Endothelial cell (in vitro differentiated cells): ENCODE data around the gene CHN2. TPM values are rescaled to one million over a fixed set of nuclear protein-coding genes. Genes with fewer than 3 reads are reported as not detected.

ENCODE experiments used
- DNase-seq: peaks from one replicate; pipeline ENCODE4 v3.0.0; 2021; ENCODE audit warnings: low spot score
- H3K27ac Mint-ChIP-seq: one replicate; pipeline ENCODE4 v1.8.0; 2021; ENCODE audit warnings: mixed read lengths, inconsistent platforms; ENCODE audit not compliant: unreplicated experiment
- H3K27me3 Mint-ChIP-seq: one replicate; pipeline ENCODE4 v1.8.0; 2021; ENCODE audit warnings: mild to moderate bottlenecking, moderate library complexity, mixed read lengths, inconsistent platforms; ENCODE audit not compliant: unreplicated experiment
- H3K36me3 Mint-ChIP-seq: one replicate; pipeline ENCODE4 v1.8.0; 2021; ENCODE audit warnings: mild to moderate bottlenecking, low read depth, mixed read lengths, inconsistent platforms; ENCODE audit not compliant: unreplicated experiment
- H3K4me1 Mint-ChIP-seq: one replicate; pipeline ENCODE4 v1.8.0; 2021; ENCODE audit warnings: mild to moderate bottlenecking, mixed read lengths, inconsistent platforms; ENCODE audit not compliant: unreplicated experiment
- H3K4me3 Mint-ChIP-seq: one replicate; pipeline ENCODE4 v1.8.0; 2021; ENCODE audit warnings: mild to moderate bottlenecking, mixed read lengths, inconsistent platforms; ENCODE audit not compliant: unreplicated experiment
- H3K9me3 Mint-ChIP-seq: one replicate; pipeline ENCODE4 v1.8.0; 2021; ENCODE audit warnings: mixed read lengths, inconsistent platforms; ENCODE audit not compliant: unreplicated experiment
- total RNA-seq: library from RNA; stranded (reverse); fragmentation: NEBNext Ultra II Directional; extraction: Animal tissue kit (Norgen Biotek cat#: 25700); gene quantifications from one replicate; pipeline ENCODE4 v1.2.1, GENCODE V29; 2021; ENCODE audit not compliant: unreplicated experiment
- TF ChIP-seq, protein P1 (sequence below): fragments of 200-600 bp; sonication (generic); IDR thresholded peaks from one replicate; pipeline ENCODE4 v1.5.0; 2021; ENCODE audit warnings: antibody characterized with exemption; ENCODE audit not compliant: unreplicated experiment

Gene CHN2
- total RNA-seq, 1 donor from 2014 or later = 3.4 TPM

DNA sequence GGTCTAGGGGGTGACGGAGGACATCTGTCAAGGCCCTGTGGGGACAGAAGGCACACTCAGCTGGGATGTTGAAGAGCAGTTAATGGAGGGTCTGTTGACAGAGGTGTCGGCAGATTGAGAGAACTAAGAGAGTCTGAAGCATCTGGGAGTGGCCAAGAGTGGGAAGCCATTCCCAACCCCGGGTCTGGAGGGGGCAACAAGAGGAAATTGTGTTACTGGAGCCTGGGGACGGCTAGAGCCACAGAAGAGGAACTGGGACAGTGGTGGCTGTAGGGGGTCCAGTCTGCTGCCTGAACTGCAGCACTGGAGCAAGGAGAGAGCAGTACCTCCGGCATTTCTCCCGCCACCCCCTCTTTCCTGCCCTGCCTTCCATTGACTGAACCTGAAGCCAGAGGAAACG is 136.6 kb downstream of the CHN2 start:
- no peaks in the 10 kb centered on the region for H3K36me3 Mint-ChIP-seq
- H3K4me3 Mint-ChIP-seq = no peak overlapping the region
- TF ChIP-seq, protein P1, sequence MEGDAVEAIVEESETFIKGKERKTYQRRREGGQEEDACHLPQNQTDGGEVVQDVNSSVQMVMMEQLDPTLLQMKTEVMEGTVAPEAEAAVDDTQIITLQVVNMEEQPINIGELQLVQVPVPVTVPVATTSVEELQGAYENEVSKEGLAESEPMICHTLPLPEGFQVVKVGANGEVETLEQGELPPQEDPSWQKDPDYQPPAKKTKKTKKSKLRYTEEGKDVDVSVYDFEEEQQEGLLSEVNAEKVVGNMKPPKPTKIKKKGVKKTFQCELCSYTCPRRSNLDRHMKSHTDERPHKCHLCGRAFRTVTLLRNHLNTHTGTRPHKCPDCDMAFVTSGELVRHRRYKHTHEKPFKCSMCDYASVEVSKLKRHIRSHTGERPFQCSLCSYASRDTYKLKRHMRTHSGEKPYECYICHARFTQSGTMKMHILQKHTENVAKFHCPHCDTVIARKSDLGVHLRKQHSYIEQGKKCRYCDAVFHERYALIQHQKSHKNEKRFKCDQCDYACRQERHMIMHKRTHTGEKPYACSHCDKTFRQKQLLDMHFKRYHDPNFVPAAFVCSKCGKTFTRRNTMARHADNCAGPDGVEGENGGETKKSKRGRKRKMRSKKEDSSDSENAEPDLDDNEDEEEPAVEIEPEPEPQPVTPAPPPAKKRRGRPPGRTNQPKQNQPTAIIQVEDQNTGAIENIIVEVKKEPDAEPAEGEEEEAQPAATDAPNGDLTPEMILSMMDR = no peak
- H3K4me1 Mint-ChIP-seq = peaks cover 3% of the 10 kb centered on the region
- no peak for DNase-seq
- H3K27ac Mint-ChIP-seq = no peak overlapping the region
- no peaks in the 10 kb centered on the region for H3K27me3 Mint-ChIP-seq
- H3K9me3 Mint-ChIP-seq = no peaks in the 10 kb centered on the region

- no peak overlapping the region for H3K27ac Mint-ChIP-seq
- no peak for DNase-seq
- peaks cover 6% of the 10 kb centered on the region for H3K4me1 Mint-ChIP-seq
- no peaks in the 10 kb centered on the region for H3K9me3 Mint-ChIP-seq
- H3K4me3 Mint-ChIP-seq = no peak overlapping the region
- no peaks in the 10 kb centered on the region for H3K36me3 Mint-ChIP-seq
- H3K27me3 Mint-ChIP-seq = no peaks in the 10 kb centered on the region
- TF ChIP-seq, protein P1 = no peak
Measured at GRCh38 chr7:29332042-29332811, 137.7 kb downstream of the CHN2 start.

DNA sequence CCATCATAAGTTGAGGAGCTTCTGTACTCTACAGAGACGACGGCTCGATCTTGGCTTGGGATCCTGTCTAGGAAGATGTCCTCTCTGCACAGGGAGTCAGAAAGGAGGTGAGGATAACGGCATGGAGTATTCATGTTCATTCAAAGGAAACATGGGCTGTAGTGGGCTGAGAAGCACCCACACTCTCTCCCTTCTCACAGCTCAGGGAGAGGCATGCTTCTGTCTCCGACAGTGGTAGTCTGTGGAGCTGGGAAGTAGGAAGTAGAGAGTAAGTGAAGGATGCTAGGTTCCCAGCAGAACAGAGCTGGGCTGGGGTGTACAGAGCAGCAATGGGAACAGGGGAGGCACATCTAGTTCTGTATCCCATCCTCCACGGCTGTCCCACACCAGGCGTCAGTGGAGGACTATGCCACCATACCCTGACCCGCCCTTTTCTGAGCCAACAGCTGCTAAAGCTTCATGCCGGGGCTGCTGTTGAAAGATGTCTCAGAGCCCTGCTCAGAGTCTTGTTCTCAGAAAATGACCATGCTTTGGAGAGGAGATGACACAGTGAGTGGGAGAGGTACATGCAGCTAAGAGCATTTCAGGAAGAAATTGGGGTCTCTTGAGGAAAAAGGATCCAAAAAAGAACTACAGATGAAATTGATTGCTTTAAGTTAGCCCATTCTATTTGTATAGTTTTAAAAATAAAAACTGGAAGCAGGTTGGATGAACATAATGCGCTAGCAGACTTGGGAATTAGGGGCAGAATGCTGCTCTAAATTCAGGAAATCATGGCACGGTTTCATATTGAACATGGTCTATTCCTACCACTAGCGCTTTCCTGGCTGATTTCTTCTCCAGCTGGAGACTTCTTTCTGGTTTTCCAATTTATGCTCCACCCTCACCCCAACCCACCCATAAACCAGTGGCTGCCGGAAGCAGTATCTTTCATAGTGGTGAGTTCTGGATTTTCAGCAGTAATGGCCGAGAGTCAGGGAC is 138.6 kb downstream of the CHN2 start:
- no peaks in the 10 kb centered on the region for H3K27me3 Mint-ChIP-seq
- TF ChIP-seq, protein P1 = no peak
- no peak overlapping the region for H3K4me3 Mint-ChIP-seq
- no peaks in the 10 kb centered on the region for H3K9me3 Mint-ChIP-seq
- peaks cover 10% of the 10 kb centered on the region for H3K4me1 Mint-ChIP-seq
- no peaks in the 10 kb centered on the region for H3K36me3 Mint-ChIP-seq
- no peak for DNase-seq
- H3K27ac Mint-ChIP-seq = no peak overlapping the region

GRCh38 chr7:29335188-29336083 is 140.9 kb downstream of the CHN2 start:
- TF ChIP-seq, protein P1 = no peak
- no peak for DNase-seq
- Mint-ChIP-seq H3K4me3 (no peak overlapping the region), H3K27ac (no peak overlapping the region), H3K9me3 (no peaks in the 10 kb centered on the region), H3K27me3 (no peaks in the 10 kb centered on the region), H3K36me3 (no peaks in the 10 kb centered on the region), H3K4me1 (peaks cover 10% of the 10 kb centered on the region)
